Gastrocnemius medialis (tissue), 4 donors: ENCODE data around the gene GIMAP4. TPM values are rescaled to one million over a fixed set of nuclear protein-coding genes. Genes with fewer than 3 reads are reported as not detected.

Experiments
- ATAC-seq, 2 donors: fragments of 150-250 bp; one replicate each; pipeline ENCODE4 v1.9.1; 2016
- DNase-seq, 2 donors: peaks; one replicate each; pipeline ENCODE4 v3.0.0-alpha.2; 2019
- H3K27ac ChIP-seq, 4 donors: fragments of 200-600 bp; sonication (generic); 1 replicate in 1 of 4; 2 replicates in 3 of 4; pipeline ENCODE4 v1.5.1; 2016 to 2018; ENCODE audit warnings: mild to moderate bottlenecking in 2 of 4, moderate library complexity in 1 of 4
- H3K27me3 ChIP-seq, 3 donors: fragments of 200-600 bp; sonication (generic) in 2 of 3; 1 replicate in 1 of 3; 2 replicates in 2 of 3; pipeline versions ENCODE4 v1.5.1 to v1.6.0; 2016 to 2019; ENCODE audit warnings: mild to moderate bottlenecking in 1 of 3, moderate library complexity in 1 of 3
- H3K36me3 ChIP-seq, 2 donors: fragments of 200-600 bp; sonication (generic) in 1 of 2; one replicate each; pipeline ENCODE4 v1.5.1; 2017 to 2018
- H3K4me1 ChIP-seq, 2 donors: fragments of 200-600 bp; sonication (generic) in 1 of 2; one replicate each; pipeline ENCODE4 v1.5.1; 2016 to 2017; ENCODE audit warnings: mild to moderate bottlenecking in 2 of 2
- H3K4me3 ChIP-seq, 4 donors: fragments of 200-600 bp; sonication (generic) in 3 of 4; 1 replicate in 1 of 4; 2 replicates in 3 of 4; pipeline ENCODE4 v1.5.1; 2016 to 2019; ENCODE audit warnings: mild to moderate bottlenecking in 2 of 4
- H3K9me3 ChIP-seq, 3 donors: fragments of 200-600 bp; sonication (generic) in 2 of 3; 1 replicate in 1 of 3; 2 replicates in 2 of 3; pipeline ENCODE4 v1.5.1; 2016 to 2019
- CTCF ChIP-seq, 5 experiments: fragments of 450-650 bp in 3 of 5; fragments of 200-600 bp in 2 of 5; sonication (generic) in 2 of 5; IDR thresholded peaks in 4 of 5; conservative IDR thresholded peaks in 1 of 5; 1 replicate in 4 of 5; 2 replicates in 1 of 5; pipeline ENCODE4 v1.5.1; 2016 to 2019; ENCODE audit warnings: antibody characterized with exemption in 5 of 5, mild to moderate bottlenecking in 3 of 5, moderate library complexity in 3 of 5
- POLR2A ChIP-seq, 2 donors: fragments of 450-650 bp; IDR thresholded peaks; one replicate each; pipeline ENCODE4 v1.6.1; 2017; ENCODE audit warnings: antibody characterized with exemption in 2 of 2, mild to moderate bottlenecking in 2 of 2, moderate library complexity in 2 of 2
- in situ Hi-C, 4 donors: fragments of 200-750 bp; cut with MboI; loops; one replicate each; pipeline versions ENCODE4 v1.15.0 to v1.8.0; 2017; ENCODE audit warnings: low sequenced_read_pairs in 4 of 4
- intact Hi-C: fragments of 100-400 bp; cut with DNase I; formaldehyde crosslinking; loops from one replicate; pipeline ENCODE4 v1.15.1; 2023; ENCODE audit warnings: low total_unique reads
- total RNA-seq, 4 donors: library from RNA; depleted of rRNA; stranded (reverse); fragments of >200 nt; gene quantifications; one replicate each; pipeline versions ENCODE4 v1.1.0 to v1.2.3, GENCODE V29; 2016

GIMAP4 gene
- total RNA-seq, 4 donors from 2014 or later = 11.9 to 16.9 (median 15.0) TPM

GRCh38 chr7:150586068-150586784 lies 19.0 kb downstream of the GIMAP4 start:
- in situ Hi-C loops (no loop called here), intact Hi-C loops (no loop called here)

GRCh38 chr7:150586785-150587152 lies 19.6 kb downstream of the GIMAP4 start:
- H3K36me3 ChIP-seq = no peaks in the 10 kb centered on the region
- intact Hi-C loops (no loop called here), in situ Hi-C loops (no loop called here)
- no peaks in the 10 kb centered on the region for H3K4me1 ChIP-seq
- no peak for TF ChIP-seq POLR2A (IDR thresholded peaks at IDR 0.05)
- TF ChIP-seq CTCF (IDR thresholded peaks at IDR 0.05 in 4 of 5, conservative IDR thresholded peaks at IDR 0.05 in 1 of 5) = no peak
- DNase-seq = no peak
- no peaks in the 10 kb centered on the region for H3K9me3 ChIP-seq
- peak overlapping the region; percentile 44 to 76 (median 70) for H3K27ac ChIP-seq
- H3K27me3 ChIP-seq = no peaks in the 10 kb centered on the region
- peak; percentile 86 to 90 for ATAC-seq
- no peak overlapping the region for H3K4me3 ChIP-seq

More at GRCh38 chr7:150586068-150586784, 19.0 kb downstream of the GIMAP4 start:
- Histone ChIP-seq H3K4me1 (no peaks in the 10 kb centered on the region), H3K9me3 (no peaks in the 10 kb centered on the region), H3K27ac (peak overlapping the region; percentile 44 to 76 (median 70)), H3K36me3 (no peaks in the 10 kb centered on the region), H3K4me3 (no peak overlapping the region), H3K27me3 (no peaks in the 10 kb centered on the region)
- peak; percentile 9 to 21 for ATAC-seq
- TF ChIP-seq CTCF (IDR thresholded peaks at IDR 0.05 in 4 of 5, conservative IDR thresholded peaks at IDR 0.05 in 1 of 5) (no peak), POLR2A (IDR thresholded peaks at IDR 0.05) (no peak)
- DNase-seq = no peak

- in situ Hi-C loops = no loop called here
- H3K9me3 ChIP-seq = no peaks in the 10 kb centered on the region
- no peak overlapping the region for H3K4me3 ChIP-seq
- H3K27me3 ChIP-seq = no peaks in the 10 kb centered on the region
- TF ChIP-seq CTCF (IDR thresholded peaks at IDR 0.05 in 4 of 5, conservative IDR thresholded peaks at IDR 0.05 in 1 of 5) (no peak), POLR2A (IDR thresholded peaks at IDR 0.05) (no peak)
- no peaks in the 10 kb centered on the region for H3K4me1 ChIP-seq
- no peaks in the 10 kb centered on the region for H3K36me3 ChIP-seq
- ATAC-seq (no peak), DNase-seq (no peak)
- H3K27ac ChIP-seq = peak overlapping the region; percentile 9 to 75 (median 68)
- intact Hi-C loops = no loop called here
These were observed 20.4 kb downstream of the GIMAP4 start for GRCh38 chr7:150587551-150587950.

- H3K27me3 ChIP-seq = no peaks in the 10 kb centered on the region
- H3K4me1 ChIP-seq = no peaks in the 10 kb centered on the region
- DNase-seq (no peak), ATAC-seq (no peak)
- in situ Hi-C loops (no loop called here), intact Hi-C loops (no loop called here)
- TF ChIP-seq POLR2A (IDR thresholded peaks at IDR 0.05) = no peak
- TF ChIP-seq CTCF (IDR thresholded peaks at IDR 0.05 in 4 of 5, conservative IDR thresholded peaks at IDR 0.05 in 1 of 5) = no peak
- H3K9me3 ChIP-seq = no peaks in the 10 kb centered on the region
- peak overlapping the region in 2 of 4 donors; percentile 34 to 40 for H3K27ac ChIP-seq
- no peaks in the 10 kb centered on the region for H3K36me3 ChIP-seq
- H3K4me3 ChIP-seq = no peak overlapping the region
These were observed 27.6 kb downstream of the GIMAP4 start for GRCh38 chr7:150594805-150595204.
